CD4-positive, alpha-beta memory T cell (primary cell): ENCODE results near the gene TOP1. TPM values are rescaled to one million over a fixed set of nuclear protein-coding genes. Genes with fewer than 3 reads are reported as not detected.

ENCODE experiments used
- CTCF ChIA-PET: fragments of 350-600 bp; sonication (Branson Sonifier 250); formaldehyde crosslinking; loops from one replicate; lab custom pipeline; 2021; ENCODE audit warnings: inconsistent platforms; ENCODE audit not compliant: partially characterized antibody; lab: Charles Lee
- POLR2A ChIA-PET: fragments of 350-600 bp; sonication (Branson Sonifier 250); formaldehyde crosslinking; loops from one replicate; lab custom pipeline; 2021; ENCODE audit not compliant: partially characterized antibody; lab: Charles Lee
- DNase-seq, 5 donors: peaks; one replicate each; pipeline versions ENCODE4 v3.0.0 to v3.0.0-alpha.2; 2020 to 2022; ENCODE audit warnings: mixed read lengths in 1 of 5
- H3K27ac ChIP-seq: one replicate; pipeline ENCODE4 v1.7.0; 2013; ENCODE audit warnings: low read depth, low read length
- H3K27me3 ChIP-seq: 2 replicates; pipeline ENCODE4 v1.7.0; 2013; ENCODE audit warnings: mild to moderate bottlenecking, low read length, moderate library complexity; ENCODE audit not compliant: insufficient read depth
- H3K36me3 ChIP-seq: 2 replicates; pipeline ENCODE4 v1.7.0; 2013; ENCODE audit warnings: mild to moderate bottlenecking, low read length, moderate library complexity; ENCODE audit not compliant: insufficient read depth
- H3K4me1 ChIP-seq: 2 replicates; pipeline ENCODE4 v1.7.0; 2013; ENCODE audit warnings: mild to moderate bottlenecking, low read length, moderate library complexity; ENCODE audit not compliant: insufficient read depth
- H3K4me3 ChIP-seq, 2 donors: one replicate each; pipeline ENCODE4 v1.7.0; 2013; ENCODE audit warnings: low read length in 2 of 2, mild to moderate bottlenecking in 1 of 2
- H3K9me3 ChIP-seq, 2 donors: one replicate each; pipeline ENCODE4 v1.7.0; 2013; ENCODE audit warnings: low read length in 2 of 2, control low read depth in 1 of 2; ENCODE audit not compliant: control insufficient read depth in 1 of 2
- H3K27ac Mint-ChIP-seq, 7 donors: one replicate each; pipeline ENCODE4 v1.8.0; 2020 to 2021; ENCODE audit warnings: mixed read lengths in 7 of 7, mild to moderate bottlenecking in 6 of 7, inconsistent platforms in 3 of 7, moderate library complexity in 3 of 7
- H3K27me3 Mint-ChIP-seq, 2 donors: one replicate each; pipeline ENCODE4 v1.8.0; 2020 to 2021; ENCODE audit warnings: mixed read lengths in 2 of 2
- H3K36me3 Mint-ChIP-seq, 2 donors: one replicate each; pipeline ENCODE4 v1.8.0; 2020 to 2021; ENCODE audit warnings: mixed read lengths in 2 of 2, inconsistent platforms in 1 of 2, mild to moderate bottlenecking in 1 of 2
- H3K4me1 Mint-ChIP-seq, 4 donors: one replicate each; pipeline ENCODE4 v1.8.0; 2020 to 2021; ENCODE audit warnings: mixed read lengths in 4 of 4, mild to moderate bottlenecking in 1 of 4
- H3K4me3 Mint-ChIP-seq, 8 donors: one replicate each; pipeline ENCODE4 v1.8.0; 2020 to 2021; ENCODE audit warnings: mixed read lengths in 8 of 8, mild to moderate bottlenecking in 7 of 8, moderate library complexity in 6 of 8, inconsistent platforms in 3 of 8
- H3K9me3 Mint-ChIP-seq, 8 donors: one replicate each; pipeline ENCODE4 v1.8.0; 2020 to 2021; ENCODE audit warnings: mixed read lengths in 8 of 8, mild to moderate bottlenecking in 5 of 8, inconsistent platforms in 3 of 8, moderate library complexity in 1 of 8
- intact Hi-C: fragments of 100-400 bp; cut with micrococcal nuclease; formaldehyde crosslinking; loops from one replicate; pipeline ENCODE4 v1.15.1; 2023
- polyA plus RNA-seq, 2 donors: library from polyadenylated mRNA; unstranded; fragments of 300-500 nt; fragmentation: Illumina TruSeq; gene quantifications; one replicate each; pipeline ENCODE4 v1.2.3, GENCODE V29; 2021
- total RNA-seq, 2 experiments: library from RNA; stranded (reverse); gene quantifications; one replicate each; pipeline ENCODE4 v1.2.3, GENCODE V29; 2021

Gene TOP1
- total and polyA plus RNA-seq, 4 experiments from 2014 or later: 3.8 to 47.5 (median 30.0) TPM

- intact Hi-C loops: loop anchor here (1.0 kb wide), 1 partner anchor 8 kb away; no protein-coding TSS in a partner anchor
- no peaks in the 10 kb centered on the region for H3K9me3 Mint-ChIP-seq
- no peak overlapping the region for H3K4me3 ChIP-seq
- H3K36me3 Mint-ChIP-seq: peaks cover 24 to 30% of the 10 kb centered on the region in 2 donors
- H3K4me3 Mint-ChIP-seq: peak overlapping the region in 7 of 8 donors; percentile 61 to 99 (median 96)
- no peaks in the 10 kb centered on the region for H3K27me3 ChIP-seq
- no peaks in the 10 kb centered on the region for H3K36me3 ChIP-seq
- no peaks in the 10 kb centered on the region for H3K9me3 ChIP-seq
- DNase-seq: peak in 1 of 5 donors; percentile 28
- H3K4me1 ChIP-seq: peaks cover 100% of the 10 kb centered on the region
- peaks cover 90 to 100% (median 97%) of the 10 kb centered on the region in 4 donors for H3K4me1 Mint-ChIP-seq
- peak overlapping the region; percentile 46 for H3K27ac ChIP-seq
- ChIA-PET POLR2A (interaction anchor here (0.6 to 16.6 kb wide), 4 partner anchors 5 to 111 kb away, joined by 3 to 753 read pairs (median 380); partner anchors contain the start of gene PLCG1), CTCF (interaction anchor here (1.4 to 5.0 kb wide), 5 partner anchors 10 to 27 kb away, joined by 6 to 49 read pairs (median 11); no protein-coding TSS in a partner anchor)
- peak overlapping the region; percentile 88 to 98 (median 94) for H3K27ac Mint-ChIP-seq
- no peaks in the 10 kb centered on the region for H3K27me3 Mint-ChIP-seq
These were observed 117.4 kb downstream of the TOP1 start for GRCh38 chr20:41145821-41146620.

GRCh38 chr20:41147767-41148191 lies 119.2 kb downstream of the TOP1 start:
- H3K36me3 Mint-ChIP-seq: peaks cover 24 to 34% of the 10 kb centered on the region in 2 donors
- intact Hi-C loops: no loop called here
- no peaks in the 10 kb centered on the region for H3K9me3 Mint-ChIP-seq
- H3K27me3 ChIP-seq: no peaks in the 10 kb centered on the region
- no peaks in the 10 kb centered on the region for H3K36me3 ChIP-seq
- peak overlapping the region in 7 of 8 donors; percentile 32 to 97 (median 63) for H3K4me3 Mint-ChIP-seq
- no peaks in the 10 kb centered on the region for H3K9me3 ChIP-seq
- POLR2A ChIA-PET: interaction anchor here (1.6 to 16.6 kb wide), 3 partner anchors 6 to 109 kb away, joined by 3 to 753 read pairs (median 753); partner anchors contain the start of gene PLCG1
- CTCF ChIA-PET: interaction anchor here (1.0 to 5.0 kb wide), 6 partner anchors 8 to 192 kb away, joined by 3 to 49 read pairs (median 7); no protein-coding TSS in a partner anchor
- H3K27me3 Mint-ChIP-seq: no peaks in the 10 kb centered on the region
- peak overlapping the region; percentile 46 for H3K27ac ChIP-seq
- H3K27ac Mint-ChIP-seq: peak overlapping the region; percentile 79 to 98 (median 89)
- H3K4me1 Mint-ChIP-seq: peaks cover 90 to 100% (median 96%) of the 10 kb centered on the region in 4 donors
- H3K4me3 ChIP-seq: no peak overlapping the region
- peaks cover 100% of the 10 kb centered on the region for H3K4me1 ChIP-seq
- peak in 1 of 5 donors; percentile 16 for DNase-seq

DNA sequence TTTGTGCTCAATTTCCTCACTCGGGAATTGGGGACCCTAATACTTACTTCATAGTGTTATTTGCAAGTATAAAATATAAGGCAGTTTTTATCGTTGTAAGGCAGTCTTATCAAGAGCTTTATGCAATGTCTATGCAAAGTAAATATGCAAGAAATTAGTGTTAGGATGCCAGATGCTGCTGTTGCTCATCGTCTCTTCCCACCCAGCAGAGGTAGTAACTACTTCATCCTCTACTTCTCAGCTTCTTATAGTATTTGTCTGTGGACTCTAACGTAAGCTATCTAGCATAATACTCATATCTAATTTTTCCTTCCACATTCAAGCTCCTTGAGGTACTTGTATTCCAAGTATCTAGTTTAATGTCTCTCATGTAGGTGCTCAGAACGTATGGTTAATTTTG lies 120.3 kb downstream of the TOP1 start:
- ChIA-PET CTCF (interaction anchor here (0.9 to 5.2 kb wide), 4 partner anchors 10 to 181 kb away, joined by 3 to 70 read pairs (median 8); partner anchors contain the start of gene PLCG1), POLR2A (interaction anchor here (0.7 to 16.6 kb wide), 3 partner anchors 5 to 9 kb away, joined by 3 to 753 read pairs (median 753); partner anchors contain the start of gene PLCG1)
- Mint-ChIP-seq H3K27me3 (no peaks in the 10 kb centered on the region), H3K4me1 (peaks cover 84 to 100% (median 93%) of the 10 kb centered on the region in 4 donors), H3K36me3 (peaks cover 24 to 32% of the 10 kb centered on the region in 2 donors), H3K9me3 (no peaks in the 10 kb centered on the region), H3K4me3 (peak overlapping the region in 7 of 8 donors; percentile 32 to 97 (median 63)), H3K27ac (peak overlapping the region; percentile 85 to 98 (median 96))
- intact Hi-C loops: no loop called here
- no peak for DNase-seq
- Histone ChIP-seq H3K4me3 (no peak overlapping the region), H3K9me3 (no peaks in the 10 kb centered on the region), H3K27ac (peak overlapping the region; percentile 46), H3K4me1 (peaks cover 100% of the 10 kb centered on the region), H3K36me3 (no peaks in the 10 kb centered on the region), H3K27me3 (no peaks in the 10 kb centered on the region)

- Histone ChIP-seq H3K27me3 (no peaks in the 10 kb centered on the region), H3K4me3 (peak overlapping the region in 1 of 2 donors; percentile 15), H3K27ac (peak overlapping the region; percentile 46), H3K36me3 (no peaks in the 10 kb centered on the region), H3K9me3 (no peaks in the 10 kb centered on the region), H3K4me1 (peaks cover 100% of the 10 kb centered on the region)
- intact Hi-C loops: no loop called here
- CTCF ChIA-PET: interaction anchor here (1.4 to 5.2 kb wide), 6 partner anchors 8 to 82 kb away, joined by 4 to 70 read pairs (median 6); partner anchors contain the start of gene PLCG1
- peaks cover 84 to 100% (median 91%) of the 10 kb centered on the region in 4 donors for H3K4me1 Mint-ChIP-seq
- peak overlapping the region; percentile 5 to 91 (median 82) for H3K4me3 Mint-ChIP-seq
- DNase-seq: peak in 3 of 5 donors; percentile 33 to 85 (median 55)
- peaks cover 15 to 25% of the 10 kb centered on the region in 2 donors for H3K36me3 Mint-ChIP-seq
- H3K27me3 Mint-ChIP-seq: no peaks in the 10 kb centered on the region
- POLR2A ChIA-PET: interaction anchor here (16.6 kb wide), 1 partner anchor 10 kb away, joined by 753 read pairs; the partner anchor contains the start of gene PLCG1
- H3K27ac Mint-ChIP-seq: peak overlapping the region; percentile 94 to 98 (median 96)
- no peaks in the 10 kb centered on the region for H3K9me3 Mint-ChIP-seq
These were observed 122.0 kb downstream of the TOP1 start for GRCh38 chr20:41150664-41151063.

DNA sequence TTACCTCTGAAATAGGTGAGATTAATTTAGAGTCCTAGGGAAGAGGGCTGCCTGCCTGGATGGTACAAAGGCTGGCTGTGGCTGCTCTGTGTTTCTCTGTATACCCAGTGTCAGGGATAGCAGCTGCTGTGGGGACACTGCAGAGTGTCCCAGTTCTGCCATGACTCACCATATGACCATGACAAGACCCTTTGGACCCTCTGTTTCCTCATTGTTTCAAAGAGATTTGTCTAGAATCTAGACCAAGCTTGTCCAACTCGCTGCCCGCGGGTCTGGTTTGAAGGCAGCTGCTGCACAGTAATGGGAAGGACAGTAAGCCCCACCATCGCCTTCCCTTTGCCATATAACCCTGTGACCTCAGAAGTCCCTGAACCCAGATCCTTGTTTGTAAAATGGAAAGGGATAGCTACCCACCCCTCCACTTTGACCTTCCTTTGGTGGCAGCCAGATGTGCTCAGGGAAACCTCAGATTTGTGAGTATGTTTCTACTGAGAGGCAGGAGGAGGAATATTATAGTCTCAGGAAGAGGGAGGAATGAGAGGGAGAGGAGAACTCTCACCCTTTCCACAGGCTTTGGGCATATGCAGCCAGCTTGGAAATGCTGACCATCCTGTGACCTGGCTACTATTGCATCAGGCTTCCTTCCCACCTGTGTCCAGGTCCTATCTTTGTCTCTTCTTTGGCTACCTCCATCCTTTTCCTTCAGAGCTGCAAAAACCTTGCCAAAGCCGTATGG lies 122.7 kb downstream of the TOP1 start:
- H3K4me3 Mint-ChIP-seq: peak overlapping the region in 7 of 8 donors; percentile 65 to 91 (median 83)
- Histone ChIP-seq H3K4me3 (no peak overlapping the region), H3K9me3 (no peaks in the 10 kb centered on the region), H3K36me3 (no peaks in the 10 kb centered on the region), H3K27me3 (no peaks in the 10 kb centered on the region), H3K4me1 (peaks cover 100% of the 10 kb centered on the region), H3K27ac (peak overlapping the region; percentile 46)
- ChIA-PET CTCF (interaction anchor here (1.4 to 5.2 kb wide), 4 partner anchors 15 to 81 kb away, joined by 4 to 70 read pairs (median 4); partner anchors contain the start of gene PLCG1), POLR2A (interaction anchor here (16.6 kb wide), 1 partner anchor 11 kb away, joined by 753 read pairs; the partner anchor contains the start of gene PLCG1)
- no peaks in the 10 kb centered on the region for H3K9me3 Mint-ChIP-seq
- H3K27ac Mint-ChIP-seq: peak overlapping the region; percentile 94 to 98 (median 96)
- peak in 1 of 5 donors; percentile 11 for DNase-seq
- H3K4me1 Mint-ChIP-seq: peaks cover 83 to 100% (median 92%) of the 10 kb centered on the region in 4 donors
- intact Hi-C loops: no loop called here
- H3K36me3 Mint-ChIP-seq: peaks cover 15 to 24% of the 10 kb centered on the region in 2 donors
- H3K27me3 Mint-ChIP-seq: no peaks in the 10 kb centered on the region

- Mint-ChIP-seq H3K4me3 (peak overlapping the region; percentile 59 to 88 (median 68)), H3K36me3 (peaks cover 8 to 28% of the 10 kb centered on the region in 2 donors), H3K9me3 (peaks cover 0 to 6% (median 0%) of the 10 kb centered on the region in 8 donors), H3K27me3 (peaks cover 0 to 3% of the 10 kb centered on the region in 2 donors), H3K4me1 (peaks cover 83 to 100% (median 92%) of the 10 kb centered on the region in 4 donors), H3K27ac (peak overlapping the region; percentile 94 to 98 (median 96))
- Histone ChIP-seq H3K27me3 (no peaks in the 10 kb centered on the region), H3K4me1 (peaks cover 100% of the 10 kb centered on the region), H3K9me3 (no peaks in the 10 kb centered on the region), H3K27ac (peak overlapping the region; percentile 46), H3K4me3 (no peak overlapping the region), H3K36me3 (no peaks in the 10 kb centered on the region)
- no peak for DNase-seq
- ChIA-PET CTCF (interaction anchor here (0.9 to 5.2 kb wide), 7 partner anchors 8 to 81 kb away, joined by 3 to 70 read pairs (median 5); partner anchors contain the start of gene PLCG1), POLR2A (interaction anchor here (16.6 kb wide), 1 partner anchor 11 kb away, joined by 753 read pairs; the partner anchor contains the start of gene PLCG1)
- intact Hi-C loops: no loop called here
These were observed 123.6 kb downstream of the TOP1 start for GRCh38 chr20:41152108-41152757.
